Gastrocnemius medialis (tissue), 4 donors: ENCODE data around the gene MMP19. TPM values are rescaled to one million over a fixed set of nuclear protein-coding genes. Genes with fewer than 3 reads are reported as not detected.

ENCODE experiments used
- ATAC-seq, 2 donors: fragments of 150-250 bp; one replicate each; pipeline ENCODE4 v1.9.1; 2016
- DNase-seq, 2 donors: peaks; one replicate each; pipeline ENCODE4 v3.0.0-alpha.2; 2019
- H3K27ac ChIP-seq, 4 donors: fragments of 200-600 bp; sonication (generic); 1 replicate in 1 of 4; 2 replicates in 3 of 4; pipeline ENCODE4 v1.5.1; 2016 to 2018; ENCODE audit warnings: mild to moderate bottlenecking in 2 of 4, moderate library complexity in 1 of 4
- H3K27me3 ChIP-seq, 3 donors: fragments of 200-600 bp; sonication (generic) in 2 of 3; 1 replicate in 1 of 3; 2 replicates in 2 of 3; pipeline versions ENCODE4 v1.5.1 to v1.6.0; 2016 to 2019; ENCODE audit warnings: mild to moderate bottlenecking in 1 of 3, moderate library complexity in 1 of 3
- H3K36me3 ChIP-seq, 2 donors: fragments of 200-600 bp; sonication (generic) in 1 of 2; one replicate each; pipeline ENCODE4 v1.5.1; 2017 to 2018
- H3K4me1 ChIP-seq, 2 donors: fragments of 200-600 bp; sonication (generic) in 1 of 2; one replicate each; pipeline ENCODE4 v1.5.1; 2016 to 2017; ENCODE audit warnings: mild to moderate bottlenecking in 2 of 2
- H3K4me3 ChIP-seq, 4 donors: fragments of 200-600 bp; sonication (generic) in 3 of 4; 1 replicate in 1 of 4; 2 replicates in 3 of 4; pipeline ENCODE4 v1.5.1; 2016 to 2019; ENCODE audit warnings: mild to moderate bottlenecking in 2 of 4
- H3K9me3 ChIP-seq, 3 donors: fragments of 200-600 bp; sonication (generic) in 2 of 3; 1 replicate in 1 of 3; 2 replicates in 2 of 3; pipeline ENCODE4 v1.5.1; 2016 to 2019
- POLR2A ChIP-seq, 2 donors: fragments of 450-650 bp; IDR thresholded peaks; one replicate each; pipeline ENCODE4 v1.6.1; 2017; ENCODE audit warnings: antibody characterized with exemption in 2 of 2, mild to moderate bottlenecking in 2 of 2, moderate library complexity in 2 of 2
- in situ Hi-C, 4 donors: fragments of 200-750 bp; cut with MboI; loops; one replicate each; pipeline versions ENCODE4 v1.15.0 to v1.8.0; 2017; ENCODE audit warnings: low sequenced_read_pairs in 4 of 4
- intact Hi-C: fragments of 100-400 bp; cut with DNase I; formaldehyde crosslinking; loops from one replicate; pipeline ENCODE4 v1.15.1; 2023; ENCODE audit warnings: low total_unique reads
- total RNA-seq, 4 donors: library from RNA; depleted of rRNA; stranded (reverse); fragments of >200 nt; gene quantifications; one replicate each; pipeline versions ENCODE4 v1.1.0 to v1.2.3, GENCODE V29; 2016
- TF ChIP-seq, protein P1 (sequence below), 5 experiments: fragments of 450-650 bp in 3 of 5; fragments of 200-600 bp in 2 of 5; sonication (generic) in 2 of 5; IDR thresholded peaks in 4 of 5; conservative IDR thresholded peaks in 1 of 5; 1 replicate in 4 of 5; 2 replicates in 1 of 5; pipeline ENCODE4 v1.5.1; 2016 to 2019; ENCODE audit warnings: antibody characterized with exemption in 5 of 5, mild to moderate bottlenecking in 3 of 5, moderate library complexity in 3 of 5

Gene MMP19
- total RNA-seq, 4 donors from 2014 or later = 0.44 to 3.1 (median 1.8) TPM

DNA sequence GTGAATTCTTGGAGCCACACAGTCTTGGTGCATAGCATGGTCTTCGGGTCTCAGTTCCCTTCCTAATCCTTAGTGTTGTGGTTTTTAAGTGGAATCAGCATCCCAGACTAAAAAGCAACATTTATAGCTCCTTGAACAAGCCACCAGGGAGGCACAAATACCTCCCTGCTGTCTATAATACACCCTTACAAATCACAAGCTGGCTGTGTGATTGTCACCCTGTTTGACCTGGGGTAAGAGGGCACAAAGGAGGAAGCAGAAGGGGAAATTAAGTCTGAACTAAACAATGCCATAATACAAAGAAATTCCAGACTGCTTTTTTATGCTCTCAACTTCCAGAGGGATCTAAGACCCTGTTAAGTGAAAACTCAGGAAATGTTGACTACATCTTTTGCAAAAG lies 7.7 kb upstream of the MMP19 start:
- DNase-seq (no peak), ATAC-seq (no peak)
- intact Hi-C loops (no loop called here), in situ Hi-C loops (no loop called here)
- Histone ChIP-seq H3K27ac (no peak overlapping the region), H3K4me3 (no peak overlapping the region), H3K9me3 (no peaks in the 10 kb centered on the region), H3K27me3 (peaks cover 0 to 12% (median 6%) of the 10 kb centered on the region in 3 donors), H3K36me3 (no peaks in the 10 kb centered on the region), H3K4me1 (peaks cover 0 to 3% of the 10 kb centered on the region in 2 donors)
- TF ChIP-seq POLR2A (IDR thresholded peaks at IDR 0.05) = no peak
- TF ChIP-seq, protein P1, sequence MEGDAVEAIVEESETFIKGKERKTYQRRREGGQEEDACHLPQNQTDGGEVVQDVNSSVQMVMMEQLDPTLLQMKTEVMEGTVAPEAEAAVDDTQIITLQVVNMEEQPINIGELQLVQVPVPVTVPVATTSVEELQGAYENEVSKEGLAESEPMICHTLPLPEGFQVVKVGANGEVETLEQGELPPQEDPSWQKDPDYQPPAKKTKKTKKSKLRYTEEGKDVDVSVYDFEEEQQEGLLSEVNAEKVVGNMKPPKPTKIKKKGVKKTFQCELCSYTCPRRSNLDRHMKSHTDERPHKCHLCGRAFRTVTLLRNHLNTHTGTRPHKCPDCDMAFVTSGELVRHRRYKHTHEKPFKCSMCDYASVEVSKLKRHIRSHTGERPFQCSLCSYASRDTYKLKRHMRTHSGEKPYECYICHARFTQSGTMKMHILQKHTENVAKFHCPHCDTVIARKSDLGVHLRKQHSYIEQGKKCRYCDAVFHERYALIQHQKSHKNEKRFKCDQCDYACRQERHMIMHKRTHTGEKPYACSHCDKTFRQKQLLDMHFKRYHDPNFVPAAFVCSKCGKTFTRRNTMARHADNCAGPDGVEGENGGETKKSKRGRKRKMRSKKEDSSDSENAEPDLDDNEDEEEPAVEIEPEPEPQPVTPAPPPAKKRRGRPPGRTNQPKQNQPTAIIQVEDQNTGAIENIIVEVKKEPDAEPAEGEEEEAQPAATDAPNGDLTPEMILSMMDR (IDR thresholded peaks at IDR 0.05 in 4 of 5, conservative IDR thresholded peaks at IDR 0.05 in 1 of 5) = no peak

DNA sequence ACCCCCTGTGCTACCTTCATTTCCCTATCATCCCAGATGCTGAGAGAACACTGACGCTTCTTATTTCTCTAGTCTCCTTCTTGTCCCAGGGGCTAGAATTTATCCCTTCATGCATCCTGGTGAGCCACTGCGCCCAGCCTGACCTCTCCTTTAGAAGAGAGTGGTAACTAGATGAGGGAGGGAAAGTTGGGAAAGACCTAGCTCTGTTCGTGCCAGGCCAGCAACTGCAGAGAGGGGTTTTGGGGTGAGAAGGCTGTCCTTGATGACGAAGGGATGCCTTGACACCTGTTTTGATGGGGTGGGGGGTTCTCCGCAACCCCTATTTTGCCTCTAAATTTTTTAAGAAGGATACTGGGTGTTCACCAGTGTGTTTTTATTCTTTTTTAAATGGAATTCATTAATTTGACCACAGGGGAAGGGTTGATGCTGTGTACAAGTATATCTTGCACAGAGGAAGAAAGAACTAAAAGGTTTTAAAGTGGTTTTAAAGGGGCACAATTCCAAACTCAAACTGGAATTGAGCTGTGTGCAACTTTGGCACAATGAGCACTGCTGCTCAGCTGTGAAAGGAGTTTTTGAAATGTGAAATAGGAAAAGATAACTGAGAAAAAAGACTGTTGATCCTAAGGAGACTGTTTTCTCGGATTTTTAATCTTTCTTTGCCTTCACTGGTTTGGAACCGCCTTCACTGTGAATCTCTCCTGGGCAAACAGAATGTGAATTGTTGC lies 7.0 kb upstream of the MMP19 start:
- Histone ChIP-seq H3K36me3 (no peaks in the 10 kb centered on the region), H3K4me3 (no peak overlapping the region), H3K27ac (peak overlapping the region; percentile 80 to 88 (median 82)), H3K4me1 (peaks cover 0 to 3% of the 10 kb centered on the region in 2 donors), H3K27me3 (peaks cover 0 to 13% (median 6%) of the 10 kb centered on the region in 3 donors), H3K9me3 (no peaks in the 10 kb centered on the region)
- in situ Hi-C loops (no loop called here), intact Hi-C loops (no loop called here)
- TF ChIP-seq POLR2A (IDR thresholded peaks at IDR 0.05) = no peak
- TF ChIP-seq, protein P1 (IDR thresholded peaks at IDR 0.05 in 4 of 5, conservative IDR thresholded peaks at IDR 0.05 in 1 of 5) = no peak
- ATAC-seq (no peak), DNase-seq (no peak)

DNA sequence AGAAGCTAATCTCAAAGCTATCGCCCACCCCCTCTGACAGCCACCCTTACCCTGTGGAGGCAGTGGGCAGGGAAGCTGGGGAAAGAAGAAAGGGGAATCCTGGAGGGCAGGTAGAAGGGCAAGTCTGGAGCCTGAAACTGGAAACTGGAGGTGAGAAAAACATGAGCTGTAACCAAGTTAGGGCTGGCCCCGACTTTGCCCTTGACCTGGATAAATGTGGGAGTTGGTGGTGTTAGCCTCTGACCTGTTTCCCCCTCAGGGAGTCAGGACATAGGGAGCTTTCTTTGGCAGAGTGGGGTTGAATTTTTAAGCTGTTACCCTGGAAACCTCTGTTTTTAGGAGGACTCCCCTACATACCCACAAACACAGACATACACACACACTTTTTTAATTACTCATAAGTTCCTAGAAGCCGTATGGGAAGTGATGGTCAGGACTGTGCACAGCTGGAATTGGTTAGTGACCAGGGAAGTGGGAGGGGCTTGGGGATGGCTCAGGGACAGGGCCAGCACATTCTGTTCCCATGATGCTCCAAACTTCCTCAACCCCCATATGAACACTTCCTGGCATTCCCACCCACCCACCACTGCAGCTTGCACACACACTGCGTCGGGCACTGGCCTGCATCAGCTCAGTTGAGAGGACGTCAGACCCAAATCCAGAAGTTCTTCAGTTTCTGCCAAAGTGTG lies 5.0 kb upstream of the MMP19 start:
- Histone ChIP-seq H3K4me3 (peak overlapping the region in 2 of 4 donors; percentile 17 to 21), H3K27ac (peak overlapping the region; percentile 81 to 88 (median 86)), H3K4me1 (peaks cover 0 to 3% of the 10 kb centered on the region in 2 donors), H3K9me3 (no peaks in the 10 kb centered on the region), H3K27me3 (peaks cover 0 to 13% (median 6%) of the 10 kb centered on the region in 3 donors), H3K36me3 (no peaks in the 10 kb centered on the region)
- ATAC-seq (peak; percentile 90 to 92), DNase-seq (peak; percentile 80 to 86)
- in situ Hi-C loops = no loop called here
- intact Hi-C loops = no loop called here
- TF ChIP-seq, protein P1 (IDR thresholded peaks at IDR 0.05 in 4 of 5, conservative IDR thresholded peaks at IDR 0.05 in 1 of 5) = no peak
- peak; percentile 47 to 69 for TF ChIP-seq POLR2A (IDR thresholded peaks at IDR 0.05)

DNA sequence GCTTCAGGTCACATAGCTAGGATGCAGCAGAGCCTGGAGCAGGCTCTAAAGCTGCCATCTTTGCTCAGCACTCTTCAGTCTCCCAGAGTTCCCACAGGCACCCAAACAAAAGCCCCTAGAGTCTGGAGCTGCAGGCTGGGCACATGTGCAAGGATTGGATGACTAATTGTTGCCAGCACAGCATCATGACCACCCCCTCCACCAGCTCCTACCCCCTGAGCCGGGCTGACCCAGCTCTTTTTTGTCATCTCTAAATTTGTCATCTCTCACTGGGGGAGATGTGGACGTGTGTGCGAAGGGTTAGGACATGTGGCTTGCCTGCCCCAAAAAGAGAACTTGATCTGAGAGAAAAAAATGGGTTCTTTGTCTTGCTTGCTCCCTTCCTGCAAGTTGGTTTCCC lies 4.3 kb upstream of the MMP19 start:
- DNase-seq (no peak), ATAC-seq (no peak)
- H3K27me3 ChIP-seq = peaks cover 0 to 11% (median 6%) of the 10 kb centered on the region in 3 donors
- TF ChIP-seq, protein P1 (IDR thresholded peaks at IDR 0.05 in 4 of 5, conservative IDR thresholded peaks at IDR 0.05 in 1 of 5) = no peak
- TF ChIP-seq POLR2A (IDR thresholded peaks at IDR 0.05) = no peak
- intact Hi-C loops = no loop called here
- H3K36me3 ChIP-seq = no peaks in the 10 kb centered on the region
- in situ Hi-C loops = no loop called here
- H3K4me3 ChIP-seq = no peak overlapping the region
- H3K27ac ChIP-seq = peak overlapping the region; percentile 81 to 88 (median 86)
- H3K4me1 ChIP-seq = peaks cover 0 to 3% of the 10 kb centered on the region in 2 donors
- H3K9me3 ChIP-seq = no peaks in the 10 kb centered on the region
